HTERT RPE-1 (cell line): ENCODE measurements around the gene CADPS.

ENCODE experiments used
- in situ Hi-C: fragments of 300-500 bp; cut with MboI; formaldehyde crosslinking; loops from 4 replicates; pipeline ENCODE4 v1.14.3; 2020; ENCODE audit warnings: low sequenced_read_pairs

CADPS gene

GRCh38 chr3:62366126-62366484 lies 509.1 kb downstream of the CADPS start:
- in situ Hi-C loops, result no loop called here

GRCh38 chr3:62365391-62366125 lies 509.7 kb downstream of the CADPS start:
- in situ Hi-C loops, result no loop called here

- in situ Hi-C loops, result no loop called here
These were observed 511.0 kb downstream of the CADPS start for GRCh38 chr3:62364191-62364590.

GRCh38 chr3:62363275-62363674 lies 511.9 kb downstream of the CADPS start:
- in situ Hi-C loops, result no loop called here

GRCh38 chr3:62361824-62362223 lies 513.4 kb downstream of the CADPS start:
- in situ Hi-C loops, result no loop called here

GRCh38 chr3:62361261-62361660 lies 514.0 kb downstream of the CADPS start:
- in situ Hi-C loops, result no loop called here

- in situ Hi-C loops, result no loop called here
These were observed 515.7 kb downstream of the CADPS start for GRCh38 chr3:62359531-62359930.

- in situ Hi-C loops, result no loop called here
These were observed 518.9 kb downstream of the CADPS start for GRCh38 chr3:62356356-62356755.

- in situ Hi-C loops, result no loop called here
These were observed 519.5 kb downstream of the CADPS start for GRCh38 chr3:62355703-62356102.
